ENCODE data around the gene STXBP5. TPM values are rescaled to one million over a fixed set of nuclear protein-coding genes. Genes with fewer than 3 reads are reported as not detected.

Gene STXBP5
- total and polyA plus RNA-seq, 2 donors (not counting 1 experiment from before 2014, with no cell fraction given) = 4.6 to 24.1 TPM

DNA sequence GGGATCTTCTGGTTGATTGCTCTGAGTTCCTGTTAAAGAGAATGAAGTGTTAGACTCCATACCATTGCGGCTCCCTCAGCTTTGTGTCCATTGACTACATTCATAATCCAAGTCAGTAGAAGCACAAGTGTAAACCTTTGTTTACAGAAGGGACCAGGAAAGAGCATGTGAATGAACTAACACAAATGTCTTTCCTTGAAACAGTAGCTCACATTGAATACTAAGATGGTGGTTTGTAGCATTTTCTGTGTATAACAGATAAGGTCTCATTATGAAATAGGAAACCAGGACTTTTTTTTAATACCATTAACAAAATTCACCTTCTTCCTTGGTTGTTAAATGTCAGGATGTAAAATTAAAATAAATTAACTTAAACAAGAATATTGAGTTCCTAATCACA lies 8.4 kb downstream of the STXBP5 start:
- TF ChIP-seq, protein P1, sequence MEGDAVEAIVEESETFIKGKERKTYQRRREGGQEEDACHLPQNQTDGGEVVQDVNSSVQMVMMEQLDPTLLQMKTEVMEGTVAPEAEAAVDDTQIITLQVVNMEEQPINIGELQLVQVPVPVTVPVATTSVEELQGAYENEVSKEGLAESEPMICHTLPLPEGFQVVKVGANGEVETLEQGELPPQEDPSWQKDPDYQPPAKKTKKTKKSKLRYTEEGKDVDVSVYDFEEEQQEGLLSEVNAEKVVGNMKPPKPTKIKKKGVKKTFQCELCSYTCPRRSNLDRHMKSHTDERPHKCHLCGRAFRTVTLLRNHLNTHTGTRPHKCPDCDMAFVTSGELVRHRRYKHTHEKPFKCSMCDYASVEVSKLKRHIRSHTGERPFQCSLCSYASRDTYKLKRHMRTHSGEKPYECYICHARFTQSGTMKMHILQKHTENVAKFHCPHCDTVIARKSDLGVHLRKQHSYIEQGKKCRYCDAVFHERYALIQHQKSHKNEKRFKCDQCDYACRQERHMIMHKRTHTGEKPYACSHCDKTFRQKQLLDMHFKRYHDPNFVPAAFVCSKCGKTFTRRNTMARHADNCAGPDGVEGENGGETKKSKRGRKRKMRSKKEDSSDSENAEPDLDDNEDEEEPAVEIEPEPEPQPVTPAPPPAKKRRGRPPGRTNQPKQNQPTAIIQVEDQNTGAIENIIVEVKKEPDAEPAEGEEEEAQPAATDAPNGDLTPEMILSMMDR (IDR thresholded peaks at IDR 0.05) = no peak
- TF ChIP-seq EZH2 (IDR thresholded peaks at IDR 0.05; ENCODE audit: borderline replicate concordance, insufficient read depth, low read depth, low read length, poor library complexity, severe bottlenecking) = no peak
- no peak overlapping the region for H3K4me3 ChIP-seq (ENCODE audit: control extremely low read depth in 1 of 5, extremely low read depth in 1 of 5, insufficient read depth in 1 of 5, low read depth in 2 of 5, low read length in 4 of 5)
- H3K36me3 ChIP-seq (replicated peaks in 1 of 2; ENCODE audit: control extremely low read depth in 1 of 2, control insufficient read depth in 1 of 2, extremely low read depth in 1 of 2, insufficient read depth in 2 of 2, low read length in 1 of 2) = no peaks in the 10 kb centered on the region
- no peak overlapping the region for H3K4me2 ChIP-seq (replicated peaks; ENCODE audit: low read depth, low read length, poor library complexity, severe bottlenecking)
- ChIA-PET POLR2A (interaction anchor here (0.6 kb wide), 1 partner anchor 22 kb away, joined by 7 read pairs; no protein-coding TSS in a partner anchor), CTCF (no interaction called here)
- H3K27me3 ChIP-seq (replicated peaks in 1 of 4; ENCODE audit: control extremely low read depth in 1 of 4, control insufficient read depth in 3 of 4, insufficient read depth in 4 of 4, low read length in 3 of 4) = no peaks in the 10 kb centered on the region
- intact Hi-C loops (cut with micrococcal nuclease) = no loop called here
- H2AFZ ChIP-seq (ENCODE audit: insufficient read depth, low read depth, low read length, poor library complexity, severe bottlenecking) = no peak overlapping the region
- WGBS (ENCODE audit: insufficient coverage) = no CpG with 5 or more reads among the region's 1 CpG
- no peak overlapping the region for H3K27ac Mint-ChIP-seq
- no peak for DNase-seq
- H3K4me1 Mint-ChIP-seq = peaks cover 5% of the 10 kb centered on the region
- H3K9me3 Mint-ChIP-seq (ENCODE audit: insufficient read depth) = no peaks in the 10 kb centered on the region
- H3K79me2 ChIP-seq (ENCODE audit: control insufficient read depth, insufficient read depth, low read length) = no peaks in the 10 kb centered on the region
- H3K9ac ChIP-seq (ENCODE audit: low read length) = no peak overlapping the region
- no peaks in the 10 kb centered on the region for H3K9me3 ChIP-seq (ENCODE audit: control extremely low read depth in 1 of 3, control insufficient read depth in 2 of 3, insufficient read depth in 1 of 3, low read length in 2 of 3)
- H3K27me3 Mint-ChIP-seq = no peaks in the 10 kb centered on the region
- no peak for ATAC-seq (ENCODE audit: low read depth)
- no peaks in the 10 kb centered on the region for H3K4me1 ChIP-seq (ENCODE audit: control insufficient read depth in 2 of 2, insufficient read depth in 2 of 2, low read length in 2 of 2)
- H4K20me1 ChIP-seq (ENCODE audit: control insufficient read depth, insufficient read depth, low read length, poor library complexity, severe bottlenecking) = no peaks in the 10 kb centered on the region
- no peak overlapping the region for H3K4me3 Mint-ChIP-seq
- no peak overlapping the region for H3K27ac ChIP-seq (ENCODE audit: low read length in 2 of 2)

- Histone ChIP-seq H3K9ac (ENCODE audit: low read length) (no peak overlapping the region), H3K79me2 (ENCODE audit: control insufficient read depth, insufficient read depth, low read length) (no peaks in the 10 kb centered on the region), H3K4me2 (replicated peaks; ENCODE audit: low read depth, low read length, poor library complexity, severe bottlenecking) (no peak overlapping the region), H2AFZ (ENCODE audit: insufficient read depth, low read depth, low read length, poor library complexity, severe bottlenecking) (no peak overlapping the region), H3K9me3 (ENCODE audit: control extremely low read depth in 1 of 3, control insufficient read depth in 2 of 3, insufficient read depth in 1 of 3, low read length in 2 of 3) (no peaks in the 10 kb centered on the region), H3K4me1 (ENCODE audit: control insufficient read depth in 2 of 2, insufficient read depth in 2 of 2, low read length in 2 of 2) (no peaks in the 10 kb centered on the region), H3K36me3 (replicated peaks in 1 of 2; ENCODE audit: control extremely low read depth in 1 of 2, control insufficient read depth in 1 of 2, extremely low read depth in 1 of 2, insufficient read depth in 2 of 2, low read length in 1 of 2) (peaks cover 0 to 2% of the 10 kb centered on the region in 2 experiments), H4K20me1 (ENCODE audit: control insufficient read depth, insufficient read depth, low read length, poor library complexity, severe bottlenecking) (no peaks in the 10 kb centered on the region), H3K27me3 (replicated peaks in 1 of 4; ENCODE audit: control extremely low read depth in 1 of 4, control insufficient read depth in 3 of 4, insufficient read depth in 4 of 4, low read length in 3 of 4) (no peaks in the 10 kb centered on the region), H3K4me3 (ENCODE audit: control extremely low read depth in 1 of 5, extremely low read depth in 1 of 5, insufficient read depth in 1 of 5, low read depth in 2 of 5, low read length in 4 of 5) (no peak overlapping the region), H3K27ac (ENCODE audit: low read length in 2 of 2) (no peak overlapping the region)
- no CpG with 5 or more reads among the region's 1 CpG for WGBS (ENCODE audit: insufficient coverage)
- TF ChIP-seq, protein P1 (IDR thresholded peaks at IDR 0.05) = no peak
- TF ChIP-seq EZH2 (IDR thresholded peaks at IDR 0.05; ENCODE audit: borderline replicate concordance, insufficient read depth, low read depth, low read length, poor library complexity, severe bottlenecking) = no peak
- ChIA-PET POLR2A (no interaction called here), CTCF (no interaction called here)
- H3K27ac Mint-ChIP-seq = no peak overlapping the region
- no peaks in the 10 kb centered on the region for H3K9me3 Mint-ChIP-seq (ENCODE audit: insufficient read depth)
- no peak for DNase-seq
- intact Hi-C loops (cut with micrococcal nuclease) = no loop called here
- no peak for ATAC-seq (ENCODE audit: low read depth)
- peaks cover 4% of the 10 kb centered on the region for H3K4me1 Mint-ChIP-seq
- no peaks in the 10 kb centered on the region for H3K27me3 Mint-ChIP-seq
- no peak overlapping the region for H3K4me3 Mint-ChIP-seq
These were observed 9.6 kb downstream of the STXBP5 start for GRCh38 chr6:147213772-147214171.
